Measurements from ENCODE around the gene CCDC63.
"Not testable (repeated sequence)": the region's sequence is repeated elsewhere in the genome, so short reads cannot be mapped to it uniquely, and the experiment has no call there.

The CCDC63 gene

GRCh38 chr12:110844551-110845338, 2.0 kb upstream of the CCDC63 start:
- no peak for DNase-seq (ENCODE audit: low spot score)

GRCh38 chr12:110845339-110845682, 1.5 kb upstream of the CCDC63 start:
- no peak for DNase-seq (ENCODE audit: low spot score)

- DNase-seq (ENCODE audit: low spot score): no peak
These were observed 1.6 kb downstream of the CCDC63 start for GRCh38 chr12:110848314-110848923.

- DNase-seq (ENCODE audit: low spot score): no peak
These were observed 2.4 kb downstream of the CCDC63 start for GRCh38 chr12:110849221-110849620.

- DNase-seq (ENCODE audit: low spot score): no peak
These were observed 3.1 kb downstream of the CCDC63 start for GRCh38 chr12:110849748-110850403.

GRCh38 chr12:110850762-110851161, 4.0 kb downstream of the CCDC63 start:
- no peak for DNase-seq (ENCODE audit: low spot score)

GRCh38 chr12:110853836-110854235, 7.0 kb downstream of the CCDC63 start:
- no peak for DNase-seq (ENCODE audit: low spot score)

GRCh38 chr12:110856542-110856941, 9.8 kb downstream of the CCDC63 start:
- no peak for DNase-seq (ENCODE audit: low spot score)

- no peak for DNase-seq (ENCODE audit: low spot score)
These were observed 10.7 kb downstream of the CCDC63 start for GRCh38 chr12:110857528-110857927.

- DNase-seq (ENCODE audit: low spot score): not testable (repeated sequence)
These were observed 11.2 kb downstream of the CCDC63 start for GRCh38 chr12:110857954-110858353.

GRCh38 chr12:110858848-110859247, 12.1 kb downstream of the CCDC63 start:
- DNase-seq (ENCODE audit: low spot score): no peak

GRCh38 chr12:110860833-110861296, 14.1 kb downstream of the CCDC63 start:
- no peak for DNase-seq (ENCODE audit: low spot score)

GRCh38 chr12:110861729-110862128, 14.9 kb downstream of the CCDC63 start:
- no peak for DNase-seq (ENCODE audit: low spot score)

- DNase-seq (ENCODE audit: low spot score): no peak
These were observed 15.5 kb downstream of the CCDC63 start for GRCh38 chr12:110862329-110862728.

GRCh38 chr12:110863161-110863560, 16.4 kb downstream of the CCDC63 start:
- DNase-seq (ENCODE audit: low spot score): no peak

GRCh38 chr12:110865521-110865920, 18.7 kb downstream of the CCDC63 start:
- no peak for DNase-seq (ENCODE audit: low spot score)

- DNase-seq (ENCODE audit: low spot score): no peak
These were observed 22.2 kb downstream of the CCDC63 start for GRCh38 chr12:110869026-110869425.

GRCh38 chr12:110869803-110870202, 23.0 kb downstream of the CCDC63 start:
- no peak for DNase-seq (ENCODE audit: low spot score)

GRCh38 chr12:110872100-110872499, 25.3 kb downstream of the CCDC63 start:
- no peak for DNase-seq (ENCODE audit: low spot score)

GRCh38 chr12:110874351-110874750, 27.6 kb downstream of the CCDC63 start:
- no peak for DNase-seq (ENCODE audit: low spot score)

- no peak for DNase-seq (ENCODE audit: low spot score)
These were observed 28.0 kb downstream of the CCDC63 start for GRCh38 chr12:110874781-110875180.

- DNase-seq (ENCODE audit: low spot score): no peak
These were observed 33.9 kb downstream of the CCDC63 start for GRCh38 chr12:110880651-110881050.

GRCh38 chr12:110883251-110883650, 36.5 kb downstream of the CCDC63 start:
- no peak for DNase-seq (ENCODE audit: low spot score)
